Embryonic facial prominence (tissue), 1 donor: ENCODE measurements around the gene TRAFD1.

Experiments
- DNase-seq: peaks from one replicate; pipeline ENCODE4 v3.0.0-alpha.2; 2016; ENCODE audit errors: extremely low spot score

The TRAFD1 gene

GRCh38 chr12:112115259-112116045 lies 9.9 kb upstream of the TRAFD1 start:
- DNase-seq: no peak

GRCh38 chr12:112116232-112117060 lies 8.9 kb upstream of the TRAFD1 start:
- no peak for DNase-seq

GRCh38 chr12:112117685-112118084 lies 7.7 kb upstream of the TRAFD1 start:
- no peak for DNase-seq

- DNase-seq: no peak
These were observed 3.4 kb upstream of the TRAFD1 start for GRCh38 chr12:112121780-112122565.

- DNase-seq: no peak
These were observed 2.3 kb upstream of the TRAFD1 start for GRCh38 chr12:112122823-112123690.

GRCh38 chr12:112124918-112125249 lies 476 bp upstream of the TRAFD1 start:
- no peak for DNase-seq

- DNase-seq: no peak
These were observed 659 bp downstream of the TRAFD1 start for GRCh38 chr12:112126000-112126438.

GRCh38 chr12:112126911-112127310 lies 1.6 kb downstream of the TRAFD1 start:
- no peak for DNase-seq

- no peak for DNase-seq
These were observed 5.2 kb downstream of the TRAFD1 start for GRCh38 chr12:112130441-112130998.

GRCh38 chr12:112131686-112132085 lies 6.3 kb downstream of the TRAFD1 start:
- DNase-seq: no peak

- DNase-seq: no peak
These were observed 8.1 kb downstream of the TRAFD1 start for GRCh38 chr12:112133418-112133817.

- DNase-seq: no peak
These were observed 9.4 kb downstream of the TRAFD1 start for GRCh38 chr12:112134731-112135130.

GRCh38 chr12:112140728-112141127 lies 15.4 kb downstream of the TRAFD1 start:
- no peak for DNase-seq

GRCh38 chr12:112146123-112146522 lies 20.8 kb downstream of the TRAFD1 start:
- no peak for DNase-seq

- DNase-seq: no peak
These were observed 22.7 kb downstream of the TRAFD1 start for GRCh38 chr12:112148031-112148513.

- no peak for DNase-seq
These were observed 24.2 kb downstream of the TRAFD1 start for GRCh38 chr12:112149596-112149995.

GRCh38 chr12:112151766-112152541 lies 26.6 kb downstream of the TRAFD1 start:
- no peak for DNase-seq

GRCh38 chr12:112153181-112153892 lies 28.0 kb downstream of the TRAFD1 start:
- DNase-seq: no peak

GRCh38 chr12:112153893-112154219 lies 28.5 kb downstream of the TRAFD1 start:
- no peak for DNase-seq
